NB4 (cell line): ENCODE data around the gene CCDC200.
"Not testable (repeated sequence)": the region's sequence is repeated elsewhere in the genome, so short reads cannot be mapped to it uniquely, and the experiment has no call there.

Source experiments
- POLR2A ChIP-seq: IDR thresholded peaks from 2 replicates; pipeline ENCODE4 v1.6.1; 2011; ENCODE audit warnings: mild to moderate bottlenecking; ENCODE audit not compliant: insufficient read length; ENCODE audit errors: extremely low read depth
- TF ChIP-seq, protein P1 (sequence below): IDR thresholded peaks from one replicate; pipeline ENCODE4 v1.5.1; 2012; ENCODE audit warnings: low read depth, low read length

DNA sequence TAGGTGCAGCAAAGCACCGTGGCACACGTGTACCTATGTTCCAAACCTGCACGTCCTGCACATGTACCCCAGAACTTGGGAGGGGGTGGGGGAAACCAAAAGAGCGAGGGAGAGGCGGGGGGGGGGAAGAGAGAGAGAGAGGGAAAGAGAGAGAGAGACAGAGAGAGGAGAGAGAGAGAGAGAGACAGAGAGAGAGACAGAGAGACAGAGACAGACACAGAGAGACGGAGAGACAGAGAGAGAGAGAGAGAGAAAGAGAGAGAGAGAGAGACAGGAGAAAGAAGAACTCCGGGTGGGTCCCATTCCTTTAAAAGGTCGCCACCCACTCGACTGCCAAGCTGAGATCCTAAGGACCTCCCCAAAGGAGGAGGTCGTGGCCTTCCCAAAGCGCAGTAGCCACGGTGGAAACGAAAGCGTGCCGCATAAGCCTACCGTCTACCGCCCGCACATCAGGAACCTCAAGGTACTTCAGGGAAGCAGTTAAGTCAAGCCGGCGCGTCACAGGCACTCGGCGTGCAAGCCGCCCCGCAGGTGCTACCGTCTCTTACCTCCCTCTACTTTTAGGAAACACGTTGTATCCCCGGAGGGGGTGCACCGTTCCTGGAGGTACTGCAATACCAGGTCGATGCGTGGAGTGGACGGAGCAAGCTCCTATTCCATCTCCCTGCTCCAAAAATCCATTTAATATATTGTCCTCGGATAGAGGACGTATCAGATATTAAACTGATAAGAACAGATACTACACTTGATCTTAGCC is 12.4 kb upstream of the CCDC200 start:
- TF ChIP-seq POLR2A: not testable (repeated sequence)
- TF ChIP-seq, protein P1, sequence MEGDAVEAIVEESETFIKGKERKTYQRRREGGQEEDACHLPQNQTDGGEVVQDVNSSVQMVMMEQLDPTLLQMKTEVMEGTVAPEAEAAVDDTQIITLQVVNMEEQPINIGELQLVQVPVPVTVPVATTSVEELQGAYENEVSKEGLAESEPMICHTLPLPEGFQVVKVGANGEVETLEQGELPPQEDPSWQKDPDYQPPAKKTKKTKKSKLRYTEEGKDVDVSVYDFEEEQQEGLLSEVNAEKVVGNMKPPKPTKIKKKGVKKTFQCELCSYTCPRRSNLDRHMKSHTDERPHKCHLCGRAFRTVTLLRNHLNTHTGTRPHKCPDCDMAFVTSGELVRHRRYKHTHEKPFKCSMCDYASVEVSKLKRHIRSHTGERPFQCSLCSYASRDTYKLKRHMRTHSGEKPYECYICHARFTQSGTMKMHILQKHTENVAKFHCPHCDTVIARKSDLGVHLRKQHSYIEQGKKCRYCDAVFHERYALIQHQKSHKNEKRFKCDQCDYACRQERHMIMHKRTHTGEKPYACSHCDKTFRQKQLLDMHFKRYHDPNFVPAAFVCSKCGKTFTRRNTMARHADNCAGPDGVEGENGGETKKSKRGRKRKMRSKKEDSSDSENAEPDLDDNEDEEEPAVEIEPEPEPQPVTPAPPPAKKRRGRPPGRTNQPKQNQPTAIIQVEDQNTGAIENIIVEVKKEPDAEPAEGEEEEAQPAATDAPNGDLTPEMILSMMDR: not testable (repeated sequence)
